Measurements from ENCODE around the gene GRB7.

DNA sequence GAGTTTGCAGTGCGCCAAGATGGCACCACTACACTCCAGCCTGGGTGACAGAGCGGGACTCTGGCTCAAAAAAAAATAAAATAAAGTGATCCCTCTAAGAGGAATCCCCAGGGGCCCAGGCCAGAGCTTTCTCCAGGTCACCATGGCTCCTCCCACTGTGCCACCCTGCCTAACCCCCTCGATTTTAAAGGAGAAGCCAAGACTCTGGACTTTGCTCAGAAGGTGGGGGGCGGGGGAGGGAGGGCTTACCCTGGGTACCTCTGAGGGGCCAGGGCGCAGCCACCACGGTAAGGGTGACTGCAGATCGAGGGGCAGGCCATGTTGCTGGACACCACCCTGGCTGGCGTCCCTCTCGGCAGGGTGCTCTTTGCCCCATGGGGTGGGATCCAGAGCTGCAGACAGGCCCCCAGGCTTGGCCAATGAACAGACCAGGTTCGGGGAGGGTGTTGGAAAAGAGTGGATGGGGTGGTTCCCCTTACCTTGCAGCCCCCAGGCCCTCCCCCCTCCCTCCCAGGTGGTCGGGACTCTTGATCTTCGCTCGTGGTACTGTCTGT, 455 bp upstream of the GRB7 start:
- TF ChIP-seq, protein P1, sequence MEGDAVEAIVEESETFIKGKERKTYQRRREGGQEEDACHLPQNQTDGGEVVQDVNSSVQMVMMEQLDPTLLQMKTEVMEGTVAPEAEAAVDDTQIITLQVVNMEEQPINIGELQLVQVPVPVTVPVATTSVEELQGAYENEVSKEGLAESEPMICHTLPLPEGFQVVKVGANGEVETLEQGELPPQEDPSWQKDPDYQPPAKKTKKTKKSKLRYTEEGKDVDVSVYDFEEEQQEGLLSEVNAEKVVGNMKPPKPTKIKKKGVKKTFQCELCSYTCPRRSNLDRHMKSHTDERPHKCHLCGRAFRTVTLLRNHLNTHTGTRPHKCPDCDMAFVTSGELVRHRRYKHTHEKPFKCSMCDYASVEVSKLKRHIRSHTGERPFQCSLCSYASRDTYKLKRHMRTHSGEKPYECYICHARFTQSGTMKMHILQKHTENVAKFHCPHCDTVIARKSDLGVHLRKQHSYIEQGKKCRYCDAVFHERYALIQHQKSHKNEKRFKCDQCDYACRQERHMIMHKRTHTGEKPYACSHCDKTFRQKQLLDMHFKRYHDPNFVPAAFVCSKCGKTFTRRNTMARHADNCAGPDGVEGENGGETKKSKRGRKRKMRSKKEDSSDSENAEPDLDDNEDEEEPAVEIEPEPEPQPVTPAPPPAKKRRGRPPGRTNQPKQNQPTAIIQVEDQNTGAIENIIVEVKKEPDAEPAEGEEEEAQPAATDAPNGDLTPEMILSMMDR (IDR thresholded peaks at IDR 0.05), result no peak
- no peak for TF ChIP-seq EZH2 (IDR thresholded peaks at IDR 0.05; ENCODE audit: borderline replicate concordance, insufficient read depth, low read depth, low read length, poor library complexity, severe bottlenecking)

All from B cell (primary cell).